ENCODE measurements around the gene MAP3K5.

Gene MAP3K5

GRCh38 chr6:136720045-136720770, 72.1 kb downstream of the MAP3K5 start:
- Histone ChIP-seq H3K23ac (ENCODE audit: low read length) (no peak overlapping the region), H3K79me1 (ENCODE audit: low read length) (no peaks in the 10 kb centered on the region), H3K56ac (ENCODE audit: low read length) (no peak overlapping the region), H3K36me3 (ENCODE audit: control insufficient read depth, insufficient read depth, low read length) (no peaks in the 10 kb centered on the region), H2BK15ac (replicated peaks; ENCODE audit: low read depth) (no peak overlapping the region), H3K79me2 (ENCODE audit: control insufficient read depth, insufficient read depth, low read length) (no peaks in the 10 kb centered on the region), H4K5ac (ENCODE audit: low read length) (peak overlapping the region; percentile 39), H3K27ac (ENCODE audit: low read depth, low read length) (no peak overlapping the region), H3K9ac (ENCODE audit: low read length) (no peak overlapping the region), H2BK5ac (ENCODE audit: low read length) (no peak overlapping the region), H4K8ac (ENCODE audit: low read depth, low read length) (no peak overlapping the region), H3K18ac (ENCODE audit: low read length) (no peak overlapping the region), H3K4ac (ENCODE audit: low read depth, low read length) (no peak overlapping the region), H3K4me3 (ENCODE audit: low read length) (no peak overlapping the region), H3K4me2 (ENCODE audit: low read length) (no peak overlapping the region), H2AK5ac (ENCODE audit: low read length) (no peak overlapping the region), H2BK120ac (ENCODE audit: low read depth, low read length) (no peak overlapping the region), H3K27me3 (ENCODE audit: insufficient read depth, low read length, poor library complexity) (no peaks in the 10 kb centered on the region), H3K4me1 (ENCODE audit: control insufficient read depth, low read depth, low read length) (peaks cover 2% of the 10 kb centered on the region)
- DNase-seq: no peak
- WGBS (ENCODE audit: extremely low coverage, insufficient coverage, low lambda C conversion rate): no CpG with 5 or more reads among the region's 13 CpGs

DNA sequence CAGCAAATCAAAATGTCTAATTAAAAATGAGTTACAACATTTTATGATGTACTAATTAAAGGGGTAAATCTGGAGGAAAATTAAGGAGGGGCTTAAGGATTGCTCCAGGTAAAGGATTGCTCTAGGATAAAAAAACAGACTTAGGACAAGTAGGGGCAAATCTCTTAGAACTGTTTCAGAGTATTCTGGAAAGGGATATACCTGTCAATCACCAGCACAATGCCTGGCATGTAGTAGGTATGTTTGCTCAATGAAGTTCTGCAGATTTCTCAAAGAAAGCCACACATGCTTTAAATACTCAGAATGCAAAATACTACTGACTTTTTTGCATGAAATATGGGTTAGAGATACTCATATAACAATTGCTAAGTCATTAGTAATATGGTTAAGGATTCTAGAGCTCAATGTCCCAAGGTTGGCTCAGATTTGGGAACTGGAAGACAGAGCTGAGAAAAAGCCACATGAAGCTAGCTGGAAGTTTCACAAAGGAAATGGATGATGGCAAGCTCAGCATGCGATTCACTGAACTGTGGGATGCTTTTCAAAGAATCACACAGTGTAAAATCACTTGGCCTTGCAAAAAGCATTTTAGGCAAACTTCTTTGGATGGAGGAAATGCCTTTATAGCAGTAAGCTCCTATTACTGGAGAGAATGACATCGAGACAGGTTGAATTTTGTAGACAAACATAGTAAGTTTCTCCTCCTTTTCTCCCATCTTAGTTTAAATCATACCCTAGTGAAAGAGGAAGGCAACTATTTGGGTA, 72.8 kb downstream of the MAP3K5 start:
- Histone ChIP-seq H3K23ac (ENCODE audit: low read length) (no peak overlapping the region), H3K4ac (ENCODE audit: low read depth, low read length) (no peak overlapping the region), H3K9ac (ENCODE audit: low read length) (no peak overlapping the region), H4K8ac (ENCODE audit: low read depth, low read length) (no peak overlapping the region), H3K4me2 (ENCODE audit: low read length) (no peak overlapping the region), H2BK5ac (ENCODE audit: low read length) (no peak overlapping the region), H2AK5ac (ENCODE audit: low read length) (no peak overlapping the region), H3K79me2 (ENCODE audit: control insufficient read depth, insufficient read depth, low read length) (no peaks in the 10 kb centered on the region), H2BK15ac (replicated peaks; ENCODE audit: low read depth) (no peak overlapping the region), H3K79me1 (ENCODE audit: low read length) (no peaks in the 10 kb centered on the region), H3K27ac (ENCODE audit: low read depth, low read length) (no peak overlapping the region), H3K36me3 (ENCODE audit: control insufficient read depth, insufficient read depth, low read length) (no peaks in the 10 kb centered on the region), H4K5ac (ENCODE audit: low read length) (no peak overlapping the region), H3K18ac (ENCODE audit: low read length) (no peak overlapping the region), H3K4me3 (ENCODE audit: low read length) (no peak overlapping the region), H3K4me1 (ENCODE audit: control insufficient read depth, low read depth, low read length) (peaks cover 2% of the 10 kb centered on the region), H3K27me3 (ENCODE audit: insufficient read depth, low read length, poor library complexity) (no peaks in the 10 kb centered on the region), H3K56ac (ENCODE audit: low read length) (no peak overlapping the region), H2BK120ac (ENCODE audit: low read depth, low read length) (no peak overlapping the region)
- WGBS (ENCODE audit: extremely low coverage, insufficient coverage, low lambda C conversion rate): no CpG with 5 or more reads among the region's 2 CpGs
- DNase-seq: no peak

- WGBS (ENCODE audit: extremely low coverage, insufficient coverage, low lambda C conversion rate): no CpG with 5 or more reads among the region's 1 CpG
- Histone ChIP-seq H3K27me3 (ENCODE audit: insufficient read depth, low read length, poor library complexity) (no peaks in the 10 kb centered on the region), H3K4me2 (ENCODE audit: low read length) (no peak overlapping the region), H3K4me3 (ENCODE audit: low read length) (no peak overlapping the region), H2BK15ac (replicated peaks; ENCODE audit: low read depth) (no peak overlapping the region), H3K4ac (ENCODE audit: low read depth, low read length) (no peak overlapping the region), H2AK5ac (ENCODE audit: low read length) (no peak overlapping the region), H3K27ac (ENCODE audit: low read depth, low read length) (no peak overlapping the region), H4K8ac (ENCODE audit: low read depth, low read length) (no peak overlapping the region), H2BK120ac (ENCODE audit: low read depth, low read length) (no peak overlapping the region), H3K79me2 (ENCODE audit: control insufficient read depth, insufficient read depth, low read length) (no peaks in the 10 kb centered on the region), H3K9ac (ENCODE audit: low read length) (no peak overlapping the region), H3K36me3 (ENCODE audit: control insufficient read depth, insufficient read depth, low read length) (no peaks in the 10 kb centered on the region), H3K18ac (ENCODE audit: low read length) (no peak overlapping the region), H3K23ac (ENCODE audit: low read length) (no peak overlapping the region), H4K5ac (ENCODE audit: low read length) (no peak overlapping the region), H3K56ac (ENCODE audit: low read length) (no peak overlapping the region), H3K79me1 (ENCODE audit: low read length) (no peaks in the 10 kb centered on the region), H2BK5ac (ENCODE audit: low read length) (no peak overlapping the region), H3K4me1 (ENCODE audit: control insufficient read depth, low read depth, low read length) (peaks cover 2% of the 10 kb centered on the region)
- no peak for DNase-seq
Measured at GRCh38 chr6:136718476-136718875, 73.8 kb downstream of the MAP3K5 start.

DNA sequence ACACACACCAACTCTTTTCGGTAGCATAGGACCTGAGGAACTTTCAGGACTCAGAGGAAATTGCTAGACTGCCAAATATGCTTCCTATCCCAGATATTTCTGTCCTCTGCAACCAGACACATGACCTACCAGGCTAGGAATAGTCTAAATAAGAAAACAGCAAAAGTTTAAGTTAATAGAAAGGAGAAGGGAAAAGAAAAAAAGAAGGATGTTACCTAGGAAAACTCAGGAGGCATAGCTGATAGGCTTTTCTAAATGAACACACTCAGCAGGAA, 74.6 kb downstream of the MAP3K5 start:
- H2AK5ac ChIP-seq (ENCODE audit: low read length): no peak overlapping the region
- no peaks in the 10 kb centered on the region for H3K36me3 ChIP-seq (ENCODE audit: control insufficient read depth, insufficient read depth, low read length)
- H2BK15ac ChIP-seq (replicated peaks; ENCODE audit: low read depth): no peak overlapping the region
- H3K79me2 ChIP-seq (ENCODE audit: control insufficient read depth, insufficient read depth, low read length): no peaks in the 10 kb centered on the region
- H3K4me1 ChIP-seq (ENCODE audit: control insufficient read depth, low read depth, low read length): peaks cover 2% of the 10 kb centered on the region
- no peaks in the 10 kb centered on the region for H3K79me1 ChIP-seq (ENCODE audit: low read length)
- H3K4me2 ChIP-seq (ENCODE audit: low read length): no peak overlapping the region
- H3K18ac ChIP-seq (ENCODE audit: low read length): no peak overlapping the region
- no peak overlapping the region for H3K4ac ChIP-seq (ENCODE audit: low read depth, low read length)
- no peak overlapping the region for H2BK120ac ChIP-seq (ENCODE audit: low read depth, low read length)
- H4K8ac ChIP-seq (ENCODE audit: low read depth, low read length): no peak overlapping the region
- H3K27me3 ChIP-seq (ENCODE audit: insufficient read depth, low read length, poor library complexity): no peaks in the 10 kb centered on the region
- no CpG with 5 or more reads among the region's 1 CpG for whole genome bisulfite sequencing (ENCODE audit: extremely low coverage, insufficient coverage, low lambda C conversion rate)
- no peak overlapping the region for H3K9ac ChIP-seq (ENCODE audit: low read length)
- no peak overlapping the region for H3K23ac ChIP-seq (ENCODE audit: low read length)
- no peak overlapping the region for H3K27ac ChIP-seq (ENCODE audit: low read depth, low read length)
- H4K5ac ChIP-seq (ENCODE audit: low read length): no peak overlapping the region
- no peak overlapping the region for H3K4me3 ChIP-seq (ENCODE audit: low read length)
- no peak overlapping the region for H3K56ac ChIP-seq (ENCODE audit: low read length)
- no peak for DNase-seq
- H2BK5ac ChIP-seq (ENCODE audit: low read length): no peak overlapping the region

- Histone ChIP-seq H2AK5ac (ENCODE audit: low read length) (no peak overlapping the region), H3K9ac (ENCODE audit: low read length) (no peak overlapping the region), H2BK5ac (ENCODE audit: low read length) (no peak overlapping the region), H3K18ac (ENCODE audit: low read length) (no peak overlapping the region), H2BK120ac (ENCODE audit: low read depth, low read length) (no peak overlapping the region), H3K36me3 (ENCODE audit: control insufficient read depth, insufficient read depth, low read length) (no peaks in the 10 kb centered on the region), H2BK15ac (replicated peaks; ENCODE audit: low read depth) (no peak overlapping the region), H3K79me2 (ENCODE audit: control insufficient read depth, insufficient read depth, low read length) (no peaks in the 10 kb centered on the region), H4K8ac (ENCODE audit: low read depth, low read length) (no peak overlapping the region), H3K4me3 (ENCODE audit: low read length) (no peak overlapping the region), H3K4me1 (ENCODE audit: control insufficient read depth, low read depth, low read length) (peaks cover 2% of the 10 kb centered on the region), H3K27me3 (ENCODE audit: insufficient read depth, low read length, poor library complexity) (no peaks in the 10 kb centered on the region), H3K4ac (ENCODE audit: low read depth, low read length) (no peak overlapping the region), H4K5ac (ENCODE audit: low read length) (no peak overlapping the region), H3K27ac (ENCODE audit: low read depth, low read length) (no peak overlapping the region), H3K79me1 (ENCODE audit: low read length) (no peaks in the 10 kb centered on the region), H3K56ac (ENCODE audit: low read length) (no peak overlapping the region), H3K23ac (ENCODE audit: low read length) (no peak overlapping the region), H3K4me2 (ENCODE audit: low read length) (no peak overlapping the region)
- no peak for DNase-seq
- no CpG with 5 or more reads among the region's 4 CpGs for WGBS (ENCODE audit: extremely low coverage, insufficient coverage, low lambda C conversion rate)
Measured at GRCh38 chr6:136716917-136717715, 75.2 kb downstream of the MAP3K5 start.
